Activated CD8-positive, alpha-beta memory T cell treated with anti-CD3 and anti-CD28 coated beads for 36 hours (primary cell): ENCODE results near the gene PRLR. TPM values are rescaled to one million over a fixed set of nuclear protein-coding genes. Genes with fewer than 3 reads are reported as not detected.

ENCODE experiments used
- total RNA-seq, 2 experiments: library from RNA; stranded (reverse); gene quantifications; one replicate each; pipeline ENCODE4 v1.2.3, GENCODE V29; 2021

PRLR gene
- total RNA-seq, 2 experiments from 2014 or later, result not detected

Other genes with a start within 250 kb of the PRLR start
- not detected for gene AGXT2, start 182.5 kb downstream of the PRLR start, total RNA-seq